ENCODE measurements around the gene EIF4G3.

- TF ChIP-seq YY1 (IDR thresholded peaks at IDR 0.05; ENCODE audit: low read depth) (peak; percentile 54; the same call in 1 of the 2 replicates), TEAD4 (IDR thresholded peaks at IDR 0.05) (0 out of 2 replicates have a peak, but pooled peaks have one; percentile 31), NFIC (IDR thresholded peaks at IDR 0.05) (0 out of 2 replicates have a peak, but pooled peaks have one; percentile 48), EP300 (IDR thresholded peaks at IDR 0.05; ENCODE audit: borderline replicate concordance) (peak; percentile 72; the same call in 1 of the 2 replicates), REST (IDR thresholded peaks at IDR 0.05; ENCODE audit: low read depth) (no peak)
Measured at GRCh38 chr1:21022279-21023040, 154.2 kb downstream of the EIF4G3 start.
